HG02840 (cell line): Measurements from ENCODE around the gene LAD1.

Source experiments
- ATAC-seq: cut with Tn5 transposase; IDR thresholded peaks from one replicate; pipeline ENCODE4 v1.9.1; 2021; ENCODE audit warnings: mild to moderate bottlenecking, moderate library complexity, moderate number of reproducible peaks; ENCODE audit not compliant: unreplicated experiment, low FRiP score

The LAD1 gene, protein sequence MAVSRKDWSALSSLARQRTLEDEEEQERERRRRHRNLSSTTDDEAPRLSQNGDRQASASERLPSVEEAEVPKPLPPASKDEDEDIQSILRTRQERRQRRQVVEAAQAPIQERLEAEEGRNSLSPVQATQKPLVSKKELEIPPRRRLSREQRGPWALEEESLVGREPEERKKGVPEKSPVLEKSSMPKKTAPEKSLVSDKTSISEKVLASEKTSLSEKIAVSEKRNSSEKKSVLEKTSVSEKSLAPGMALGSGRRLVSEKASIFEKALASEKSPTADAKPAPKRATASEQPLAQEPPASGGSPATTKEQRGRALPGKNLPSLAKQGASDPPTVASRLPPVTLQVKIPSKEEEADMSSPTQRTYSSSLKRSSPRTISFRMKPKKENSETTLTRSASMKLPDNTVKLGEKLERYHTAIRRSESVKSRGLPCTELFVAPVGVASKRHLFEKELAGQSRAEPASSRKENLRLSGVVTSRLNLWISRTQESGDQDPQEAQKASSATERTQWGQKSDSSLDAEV

DNA sequence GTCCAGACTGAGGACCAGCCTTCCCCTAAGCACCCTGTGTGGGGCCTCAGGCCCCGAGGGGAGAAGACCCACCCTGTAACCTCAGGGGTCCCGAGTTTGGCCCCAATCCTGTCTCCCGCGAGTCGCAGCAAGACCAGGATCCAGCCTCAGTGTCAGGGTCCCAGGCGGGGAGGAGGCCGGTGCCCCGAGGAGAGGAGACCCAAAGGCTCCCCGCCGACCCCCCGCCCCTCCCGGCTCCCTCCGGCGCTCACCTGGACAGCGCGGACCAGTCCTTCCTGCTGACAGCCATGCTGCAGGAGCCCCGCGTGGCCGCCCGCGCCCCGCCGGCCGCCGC, at the start of gene LAD1:
Gene LAD1, minus strand, starts transcription at position 307 of the 334 bp plus-strand sequence. Its CDS starts 18 bp downstream, at position 289.
- no peak for ATAC-seq

DNA sequence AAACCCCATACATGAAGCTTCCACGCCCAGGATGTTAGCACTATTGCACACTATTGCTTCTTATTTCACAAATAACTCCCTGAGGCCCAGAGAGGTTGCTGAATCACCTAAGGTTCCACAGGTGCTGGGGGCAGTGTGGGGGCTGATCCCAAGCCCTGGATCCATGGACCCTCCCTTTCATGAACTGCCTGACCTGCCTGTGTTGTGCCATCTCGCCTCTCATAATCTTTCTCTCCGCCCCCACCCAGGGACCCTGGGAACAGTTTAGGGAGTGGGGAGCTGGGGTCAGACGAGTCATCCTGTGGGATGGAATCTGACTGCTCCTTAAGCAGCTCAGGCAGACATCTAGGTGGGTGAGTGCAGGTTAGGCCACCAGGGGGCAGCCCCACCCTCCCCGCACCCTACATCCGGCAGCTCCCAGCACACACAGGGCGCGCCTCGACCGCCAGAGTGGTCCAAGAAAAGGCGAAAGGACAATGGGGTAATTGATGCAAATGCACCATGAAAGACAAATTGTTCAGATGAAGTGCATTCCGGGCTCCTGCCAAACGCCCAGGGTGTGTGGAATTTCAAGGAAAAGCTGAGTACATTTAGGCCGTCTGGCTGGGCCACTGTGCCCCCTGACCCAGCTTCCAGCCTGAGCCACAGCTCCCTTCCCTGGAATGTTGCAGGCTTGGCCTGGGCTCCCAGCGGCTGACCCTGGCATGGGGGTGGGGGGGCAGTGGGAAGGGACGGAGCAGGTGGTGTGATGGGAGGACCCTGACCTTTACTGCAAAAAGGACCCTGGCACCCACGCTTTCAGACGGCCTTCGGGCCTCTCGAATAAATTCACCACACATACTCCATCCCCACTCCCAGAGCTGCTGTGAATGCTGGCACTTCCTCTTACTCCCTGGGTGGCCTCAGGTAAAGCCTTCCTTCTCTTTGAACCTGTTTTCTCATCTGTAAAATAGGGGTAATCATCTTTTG, 49.1 kb upstream of the LAD1 start:
- ATAC-seq, result no peak

DNA sequence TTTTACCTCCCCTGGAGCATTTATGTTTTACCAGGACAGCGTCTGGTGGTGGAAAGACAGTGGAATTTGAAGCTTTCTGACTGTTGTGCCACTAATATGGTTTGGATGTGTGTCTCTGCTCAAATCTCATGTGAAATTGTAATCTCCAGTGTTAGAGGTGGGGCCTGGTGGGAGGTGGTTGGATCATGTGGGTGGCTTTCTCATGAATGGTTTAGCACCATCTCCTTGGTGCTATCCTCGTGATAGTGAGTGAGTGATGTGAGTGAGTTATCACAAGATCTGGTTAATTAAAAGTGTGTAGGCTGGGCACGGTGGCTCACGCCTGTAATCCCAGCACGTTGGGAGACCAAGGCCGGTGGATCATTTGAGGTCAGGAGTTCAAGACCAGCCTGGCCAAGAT, 46.2 kb upstream of the LAD1 start:
- ATAC-seq, result no peak

DNA sequence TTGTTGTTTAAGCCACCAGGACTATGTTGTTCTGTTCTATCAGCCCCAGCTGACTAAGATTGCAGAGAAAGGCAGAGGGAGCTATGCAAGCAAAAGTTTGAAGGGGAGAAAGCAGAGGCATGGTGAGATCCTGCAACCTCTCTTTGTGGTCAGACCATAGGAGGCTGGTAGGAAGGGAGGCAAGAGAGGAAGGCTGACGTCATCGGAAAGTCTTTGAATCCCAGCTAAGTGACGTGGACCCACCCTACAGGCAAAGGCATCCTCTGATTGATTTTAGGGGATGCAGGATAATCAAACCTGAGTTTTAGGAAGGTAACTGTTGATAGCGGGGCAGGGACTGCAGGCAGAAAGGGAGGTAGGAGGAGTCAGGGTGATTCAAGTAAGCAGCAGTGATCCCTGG, 45.7 kb upstream of the LAD1 start:
- no peak for ATAC-seq

DNA sequence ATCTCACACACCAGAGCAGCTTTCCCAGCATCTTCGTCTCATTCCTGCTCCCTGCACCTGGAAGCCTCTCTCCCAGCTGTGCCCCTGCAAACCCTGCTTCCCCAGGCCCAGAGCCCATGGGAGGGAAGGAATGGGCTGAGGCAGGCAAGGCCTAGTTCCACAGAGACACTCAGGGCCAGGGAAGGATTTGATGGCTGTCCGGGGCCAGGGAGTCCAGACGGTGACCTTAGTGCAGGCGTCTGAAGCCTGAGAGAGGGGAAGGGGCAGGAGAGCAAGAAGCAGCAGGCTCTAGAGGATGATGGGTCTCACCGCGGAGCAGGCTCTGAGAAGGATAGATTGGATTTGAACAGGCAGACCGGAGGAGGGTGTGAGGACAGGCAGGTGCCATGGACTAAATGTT, 44.6 kb upstream of the LAD1 start:
- no peak for ATAC-seq

DNA sequence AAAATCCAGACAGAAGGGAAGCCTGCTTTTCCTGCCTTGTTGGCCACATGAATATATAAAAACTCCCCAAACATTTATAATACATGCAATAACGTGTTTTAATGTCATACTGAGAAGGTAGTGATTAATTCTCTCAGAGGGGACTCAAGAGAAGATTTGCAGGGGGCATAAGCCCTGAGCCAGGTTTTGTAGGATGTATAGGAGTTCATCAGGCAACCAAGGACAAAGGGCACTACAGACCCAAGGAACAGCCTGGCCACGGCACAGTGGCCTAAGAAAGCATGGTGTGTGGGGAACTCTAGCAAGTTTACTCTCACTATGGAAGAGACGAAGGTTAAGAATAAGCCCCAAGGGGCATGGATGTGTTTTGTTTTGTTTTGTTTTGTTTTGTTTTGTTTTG, 37.8 kb upstream of the LAD1 start:
- no peak for ATAC-seq

DNA sequence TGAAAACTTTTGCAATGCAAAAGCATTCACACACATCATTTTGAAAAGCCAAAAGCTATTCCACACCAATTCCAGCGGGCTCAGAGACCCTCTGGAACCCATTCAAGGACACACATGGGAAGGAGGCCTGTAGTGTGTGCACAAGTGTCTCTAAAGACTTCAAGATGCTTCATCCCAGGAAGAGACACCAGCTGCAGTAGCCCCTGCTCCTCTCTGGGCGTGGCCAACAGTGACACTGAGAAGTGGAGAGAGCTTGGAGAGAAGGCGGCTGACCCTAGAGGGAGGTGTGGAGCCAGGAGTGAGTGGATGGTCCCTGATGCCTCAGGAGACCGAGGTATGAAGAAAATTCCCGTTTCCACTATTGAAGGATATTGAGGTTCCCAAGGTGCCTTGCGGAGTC, 37.3 kb upstream of the LAD1 start:
- no peak for ATAC-seq

DNA sequence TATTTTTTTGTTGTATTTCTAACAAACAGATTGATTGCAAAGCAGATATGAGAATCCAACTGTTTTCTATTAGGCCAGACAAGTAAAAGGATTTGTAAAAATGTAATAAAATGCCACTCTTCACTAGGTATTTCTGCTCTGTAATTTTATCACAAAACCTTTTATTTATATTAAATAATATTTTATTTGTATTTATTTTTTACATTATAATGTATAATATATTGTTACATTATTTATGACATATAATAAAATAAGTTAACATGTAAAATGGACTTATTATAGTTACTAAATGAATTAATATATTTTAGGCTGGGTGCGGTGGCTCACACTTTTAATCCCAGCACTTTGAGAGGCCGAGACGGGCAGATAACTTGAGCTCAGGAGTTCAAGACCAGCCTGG, 35.1 kb upstream of the LAD1 start:
- no peak for ATAC-seq

DNA sequence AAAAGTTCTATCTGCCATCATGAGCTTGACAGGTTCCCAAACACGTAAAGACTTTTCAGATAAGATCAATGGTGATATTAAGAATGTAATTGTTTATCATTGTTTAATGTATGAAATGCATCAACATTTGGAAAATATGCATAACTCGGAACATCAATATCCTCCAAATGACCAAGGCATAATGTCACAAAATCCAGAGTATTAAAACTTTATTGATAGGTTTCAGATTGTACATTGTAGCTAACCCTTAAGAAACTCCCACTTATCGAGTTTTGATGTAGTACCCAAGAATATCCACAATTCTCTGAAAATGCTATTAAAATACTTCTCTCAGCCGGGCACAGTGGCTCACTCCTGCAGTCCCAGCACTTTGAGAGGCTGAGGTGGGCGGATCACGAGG, 34.5 kb upstream of the LAD1 start:
- no peak for ATAC-seq

DNA sequence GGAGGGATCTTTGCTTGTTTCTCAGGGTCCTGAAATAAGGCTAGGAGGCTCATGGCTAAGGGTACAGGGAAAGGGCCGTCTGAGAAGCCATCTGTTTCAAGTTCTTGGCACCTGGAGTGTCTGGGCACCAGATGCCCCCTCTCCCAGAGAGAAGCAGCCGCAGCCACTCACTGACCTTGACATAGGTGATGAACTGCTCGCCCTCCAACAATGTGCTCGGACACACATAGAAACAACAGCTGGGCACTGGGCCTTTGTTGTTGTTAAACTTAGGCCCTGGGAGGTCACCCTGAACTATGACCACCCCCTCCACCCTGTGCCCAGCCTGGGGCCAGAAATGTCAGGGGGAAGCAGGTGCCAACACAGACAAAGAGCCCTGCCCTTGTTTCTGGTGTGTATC, 31.7 kb upstream of the LAD1 start:
- no peak for ATAC-seq

DNA sequence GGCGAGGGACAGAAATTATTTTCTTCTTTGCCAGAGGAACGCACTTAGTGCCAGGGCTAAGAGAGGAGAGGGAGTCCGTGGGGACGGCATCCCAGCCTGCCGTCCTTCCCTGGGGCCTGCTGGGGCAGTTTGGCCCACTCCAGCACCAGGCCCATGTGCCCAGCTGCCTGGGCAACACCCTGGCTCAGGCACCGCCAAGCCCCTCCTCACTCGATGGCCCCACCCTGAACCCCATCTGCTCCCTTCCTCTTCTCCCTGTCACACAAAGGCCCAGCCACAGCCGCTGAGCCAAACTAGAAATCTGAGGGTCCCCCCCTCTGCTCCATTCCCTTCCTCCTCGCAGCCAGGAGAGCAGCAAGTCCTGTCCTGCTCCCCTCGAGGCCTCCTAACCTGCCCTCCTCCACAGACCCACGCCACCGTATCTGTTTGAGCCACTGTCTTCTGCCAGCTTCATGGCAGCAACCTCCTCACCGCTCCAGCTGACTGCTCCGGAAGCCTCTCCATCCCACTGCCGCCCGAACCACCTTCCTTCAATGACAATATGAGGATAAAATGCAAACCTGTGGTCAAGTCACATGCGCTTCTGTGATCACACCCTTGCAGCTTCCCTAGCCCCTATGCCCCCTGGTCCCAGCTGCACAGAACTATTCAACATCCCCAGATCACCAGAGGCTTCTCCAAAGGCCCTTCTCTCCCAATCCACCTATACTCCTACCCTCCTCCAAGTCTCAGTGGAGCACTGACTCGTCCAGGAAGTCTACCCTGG, 30.8 kb upstream of the LAD1 start:
- no peak for ATAC-seq

DNA sequence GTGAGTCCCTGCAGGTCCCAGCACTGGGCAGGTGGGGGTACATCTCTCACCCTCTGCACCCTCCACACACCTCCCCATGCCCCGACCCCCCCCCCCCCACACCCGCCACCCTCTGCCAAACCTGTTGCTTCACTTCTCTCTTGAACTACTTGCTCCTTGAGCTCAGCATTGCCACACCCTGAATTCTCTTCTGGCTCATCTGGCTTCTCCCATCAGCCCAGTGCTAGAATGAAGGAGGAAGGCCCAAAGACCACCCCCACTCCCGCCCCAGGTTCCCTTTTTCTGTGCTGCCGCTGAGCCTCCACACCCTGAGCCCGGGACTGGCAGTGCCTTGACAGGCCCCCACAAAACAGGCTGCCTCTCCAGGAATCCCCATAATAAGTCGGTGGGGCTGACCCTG, 28.8 kb upstream of the LAD1 start:
- ATAC-seq, result no peak

DNA sequence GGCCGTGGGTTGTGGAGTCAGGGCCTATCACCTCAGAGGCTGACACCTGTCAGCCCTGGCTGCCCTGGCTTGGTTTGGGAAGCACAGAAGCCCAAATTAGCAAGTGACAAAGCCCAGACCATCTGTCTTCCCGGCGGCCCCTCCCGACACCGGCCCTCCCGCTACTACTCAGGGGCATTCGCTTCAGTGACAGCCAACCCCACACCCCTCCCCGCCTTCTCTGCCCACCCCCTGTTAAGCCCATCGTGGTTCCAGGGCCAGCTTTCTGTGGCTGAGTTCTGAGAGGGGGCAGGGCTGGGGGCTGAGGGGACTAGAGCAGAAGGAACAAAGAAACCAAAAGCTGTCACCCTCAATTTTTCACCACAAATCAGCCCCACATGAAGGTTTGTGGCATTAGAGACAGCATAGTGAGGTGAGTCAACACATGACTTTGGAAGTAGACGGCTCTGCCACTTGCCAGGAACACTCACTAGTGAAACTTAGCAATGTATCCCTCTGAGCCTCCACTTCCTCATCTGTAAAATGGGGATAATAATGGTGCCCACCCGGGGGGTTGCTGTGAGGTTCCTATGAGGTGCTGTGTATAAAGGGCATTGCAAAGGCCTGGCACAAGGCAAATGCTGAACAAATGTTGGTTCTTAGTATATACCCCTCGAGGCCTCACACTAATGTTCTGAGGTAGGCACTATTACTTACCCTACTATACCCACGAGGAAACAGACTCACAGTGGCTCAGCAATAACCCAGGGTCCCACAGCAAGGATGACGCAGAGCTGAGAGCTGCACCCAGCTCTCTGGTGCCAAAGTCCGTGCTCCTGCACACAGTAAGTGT, 27.6 kb upstream of the LAD1 start:
- ATAC-seq, result no peak

DNA sequence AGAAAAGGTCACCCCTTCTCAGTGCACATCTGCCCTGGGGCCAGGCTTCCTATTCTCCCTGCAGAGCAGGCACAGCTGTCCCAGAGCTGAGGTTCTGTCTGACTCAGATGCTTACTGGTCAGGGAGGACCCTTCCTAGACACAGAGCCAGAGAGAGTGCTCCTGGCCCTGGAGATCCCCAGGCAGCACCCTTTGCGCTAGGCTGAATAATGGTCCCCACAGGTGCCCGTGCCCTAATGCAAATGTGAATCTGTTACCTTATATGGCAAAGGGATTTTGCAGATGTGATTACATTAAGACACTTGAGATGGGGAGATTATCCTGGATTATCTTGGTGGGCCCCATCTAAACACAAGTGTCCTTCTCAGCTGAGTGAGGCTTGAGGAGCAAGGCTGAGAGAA, 25.0 kb upstream of the LAD1 start:
- no peak for ATAC-seq

DNA sequence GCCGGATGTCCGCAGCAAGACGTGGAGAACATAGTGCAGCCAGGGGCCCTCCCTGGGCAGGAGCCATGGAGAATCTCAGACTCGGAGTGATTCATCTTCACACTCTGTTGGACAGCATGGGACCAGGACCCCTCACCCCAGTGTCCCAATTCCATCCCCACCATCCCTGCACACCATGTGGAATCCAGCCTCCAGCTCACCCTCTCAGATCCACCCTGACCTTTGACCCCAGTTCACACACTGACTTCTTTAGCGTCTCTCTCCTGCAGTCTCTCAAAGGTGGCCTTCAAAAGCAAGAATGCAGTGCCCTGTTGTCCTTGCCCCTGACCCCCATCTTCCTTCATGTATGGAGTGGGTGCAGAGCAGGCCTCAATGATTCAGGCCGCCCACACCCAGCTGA, 24.5 kb upstream of the LAD1 start:
- no peak for ATAC-seq

DNA sequence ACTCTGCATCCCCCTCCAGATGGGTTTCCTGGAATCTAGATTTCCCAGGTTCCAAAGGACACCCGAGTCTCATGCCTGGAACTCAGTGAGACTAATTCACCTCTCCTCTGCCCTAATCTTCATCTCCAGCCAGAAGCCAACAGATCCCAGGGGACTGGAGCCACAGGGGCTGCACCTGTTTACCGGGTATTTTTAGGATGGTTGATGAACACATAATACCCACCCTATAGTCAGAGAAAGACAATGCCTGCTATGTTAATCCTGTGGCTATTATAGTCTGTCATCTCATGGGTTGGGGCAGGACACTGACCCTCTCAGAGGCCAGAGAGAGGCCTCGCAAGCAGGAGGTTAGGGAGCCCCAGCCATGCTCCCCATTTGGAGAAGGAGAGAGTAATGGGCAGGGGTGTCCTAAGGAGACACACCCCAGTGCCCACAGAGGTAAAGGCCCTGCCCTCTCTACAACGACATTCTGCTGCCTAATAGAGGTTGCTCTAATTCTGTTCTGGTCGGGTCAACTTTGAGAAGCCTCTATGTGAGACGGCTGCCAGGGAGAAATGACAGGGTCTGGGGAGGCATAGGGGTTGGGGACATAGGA, 23.4 kb upstream of the LAD1 start:
- no peak for ATAC-seq

DNA sequence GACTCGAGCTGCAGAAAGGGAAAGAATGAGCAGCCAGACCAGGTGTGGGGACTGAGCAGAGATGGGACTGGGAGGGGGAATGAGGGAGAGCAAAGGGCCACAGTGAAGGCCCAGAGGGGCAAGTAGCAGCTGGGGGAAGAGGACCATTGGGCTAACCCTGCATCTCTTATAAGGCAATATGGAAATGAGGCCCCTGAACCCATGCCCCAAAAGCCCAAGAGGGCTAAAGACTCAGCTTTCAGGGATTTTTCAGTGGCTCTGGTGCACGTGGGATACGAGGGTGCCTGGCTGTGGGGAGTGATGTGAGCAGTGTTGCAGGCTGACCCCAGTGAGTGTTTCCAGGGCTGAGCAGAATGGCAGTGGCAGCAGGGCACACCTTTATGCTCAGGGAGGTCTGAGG, 22.9 kb upstream of the LAD1 start:
- ATAC-seq, result no peak

DNA sequence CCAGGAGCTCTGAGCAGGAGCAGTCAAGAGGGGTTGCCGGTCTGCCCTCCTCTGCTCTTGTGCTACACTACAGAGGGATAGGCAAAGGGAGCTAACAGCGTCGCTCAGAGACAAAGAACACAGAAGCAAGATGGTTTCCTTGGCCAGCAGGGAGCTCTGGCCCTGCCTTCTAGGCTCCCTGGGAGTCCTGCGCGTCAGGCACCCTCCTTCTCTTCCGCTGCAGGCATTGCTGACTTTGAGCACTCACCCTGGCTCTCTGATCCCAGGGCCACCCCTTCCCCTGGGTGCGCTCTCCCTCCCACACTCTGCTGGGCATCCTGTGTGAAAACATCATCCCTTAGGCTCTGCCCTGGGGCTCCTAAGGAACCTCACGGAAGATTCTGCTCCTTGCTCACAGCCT, 21.9 kb upstream of the LAD1 start:
- no peak for ATAC-seq

DNA sequence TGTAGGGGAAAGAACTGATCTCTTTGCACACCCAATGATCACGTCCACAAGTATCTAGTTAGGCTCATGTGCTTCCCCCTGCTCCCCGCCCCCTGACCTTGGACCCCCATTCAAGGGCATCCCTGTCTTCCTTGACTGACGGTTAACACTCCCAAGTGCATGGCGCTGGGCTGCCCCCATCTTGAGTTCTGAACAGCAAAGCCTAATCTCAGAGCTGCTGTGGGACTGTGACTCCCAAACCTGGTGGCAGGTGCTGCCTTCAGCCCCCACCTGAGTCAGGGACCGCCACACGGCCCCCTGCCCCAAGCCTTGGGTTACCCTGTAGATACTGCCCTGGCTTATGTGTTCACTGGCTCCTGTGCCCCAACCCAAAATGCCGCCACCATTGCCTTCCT, 21.5 kb upstream of the LAD1 start:
- no peak for ATAC-seq
